Stimulated activated CD4-positive, alpha-beta T cell treated with anti-CD3 and anti-CD28 coated beads, Interleukin-1b, Interleukin-23, amount 100 ng/mL, for 24 hours (primary cell): Measurements from ENCODE around the gene OTUD3.
"Not testable (repeated sequence)": the region's sequence is repeated elsewhere in the genome, so short reads cannot be mapped to it uniquely, and the experiment has no call there.

Source experiments
- DNase-seq, 4 experiments: peaks; one replicate each; pipeline ENCODE4 v3.0.0-alpha.2; 2020; ENCODE audit warnings: low read depth in 4 of 4, low spot score in 1 of 4

The OTUD3 gene, protein sequence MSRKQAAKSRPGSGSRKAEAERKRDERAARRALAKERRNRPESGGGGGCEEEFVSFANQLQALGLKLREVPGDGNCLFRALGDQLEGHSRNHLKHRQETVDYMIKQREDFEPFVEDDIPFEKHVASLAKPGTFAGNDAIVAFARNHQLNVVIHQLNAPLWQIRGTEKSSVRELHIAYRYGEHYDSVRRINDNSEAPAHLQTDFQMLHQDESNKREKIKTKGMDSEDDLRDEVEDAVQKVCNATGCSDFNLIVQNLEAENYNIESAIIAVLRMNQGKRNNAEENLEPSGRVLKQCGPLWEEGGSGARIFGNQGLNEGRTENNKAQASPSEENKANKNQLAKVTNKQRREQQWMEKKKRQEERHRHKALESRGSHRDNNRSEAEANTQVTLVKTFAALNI

DNA sequence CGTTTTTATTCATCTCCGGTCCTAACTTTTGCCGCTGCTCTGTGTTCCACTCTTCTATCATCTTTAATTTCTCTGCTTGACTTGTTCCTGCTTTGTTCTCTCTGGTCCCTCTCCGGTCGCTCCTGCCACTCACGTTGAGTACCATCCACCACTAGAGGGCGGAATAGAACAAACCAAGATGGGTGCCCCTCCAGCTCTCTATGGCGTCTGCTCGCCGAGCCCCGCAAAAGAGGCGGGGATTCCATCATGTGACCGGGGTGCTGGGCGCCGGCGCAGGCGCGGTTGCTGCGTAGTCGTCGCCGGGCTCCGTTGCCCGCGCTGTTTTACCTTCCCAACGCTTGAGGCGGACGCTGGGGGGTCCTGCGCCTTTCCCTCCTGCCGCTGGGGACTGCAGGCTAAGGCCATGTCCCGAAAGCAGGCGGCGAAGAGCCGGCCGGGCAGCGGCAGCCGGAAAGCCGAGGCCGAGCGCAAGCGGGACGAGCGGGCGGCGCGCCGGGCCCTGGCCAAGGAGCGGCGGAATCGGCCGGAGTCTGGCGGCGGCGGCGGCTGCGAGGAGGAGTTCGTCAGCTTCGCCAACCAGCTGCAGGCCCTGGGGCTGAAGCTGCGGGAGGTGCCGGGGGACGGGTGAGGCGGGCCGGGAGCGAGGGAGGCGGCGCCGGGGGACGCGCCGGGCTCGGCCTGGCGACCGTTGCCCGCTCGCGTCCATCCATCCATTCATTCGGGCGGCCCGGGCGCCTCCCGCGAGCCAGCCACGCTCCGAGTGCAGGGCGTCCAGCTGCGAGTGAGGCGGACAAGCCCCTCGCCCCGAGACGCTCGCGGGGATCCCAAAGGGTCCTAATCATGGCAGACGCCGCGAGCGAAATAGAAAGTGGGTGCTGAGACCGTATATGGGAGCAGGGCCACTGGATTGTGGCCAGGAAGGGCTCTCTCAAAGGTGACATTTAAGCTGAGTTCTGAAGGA lies at the start of gene OTUD3:
TSS of gene OTUD3 (plus strand) at position 285 of the 961 bp plus-strand sequence. CDS start at position 404, 119 bp downstream.
- peak; percentile 84 to 93 (median 90) for DNase-seq

- DNase-seq = no peak
These were observed 46.6 kb upstream of the OTUD3 start for GRCh38 chr1:19835578-19835977.

- DNase-seq = no peak
These were observed 44.3 kb upstream of the OTUD3 start for GRCh38 chr1:19837866-19838265.

- no peak for DNase-seq
These were observed 42.0 kb upstream of the OTUD3 start for GRCh38 chr1:19840228-19840627.

- DNase-seq = no peak
These were observed 37.3 kb upstream of the OTUD3 start for GRCh38 chr1:19844731-19845495.

DNA sequence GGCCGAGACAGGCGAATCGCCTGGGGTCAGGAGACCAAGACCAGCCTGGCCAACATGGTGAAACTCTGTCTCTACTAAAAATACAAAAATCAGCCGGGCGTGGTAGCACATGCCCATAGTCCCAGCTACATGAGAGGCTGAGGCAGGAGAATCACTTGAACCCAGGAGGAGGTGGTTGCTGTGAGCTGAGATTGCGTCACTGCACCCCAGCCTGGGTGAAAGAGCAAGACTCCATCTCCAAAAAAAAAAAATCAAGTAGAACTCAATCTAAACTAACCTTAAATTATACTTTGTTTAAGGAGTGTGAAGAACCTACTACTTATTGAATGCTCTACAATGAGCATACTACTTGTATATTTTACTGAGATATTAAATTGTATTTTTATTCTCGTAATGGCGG lies 36.6 kb upstream of the OTUD3 start:
- DNase-seq = no peak

DNA sequence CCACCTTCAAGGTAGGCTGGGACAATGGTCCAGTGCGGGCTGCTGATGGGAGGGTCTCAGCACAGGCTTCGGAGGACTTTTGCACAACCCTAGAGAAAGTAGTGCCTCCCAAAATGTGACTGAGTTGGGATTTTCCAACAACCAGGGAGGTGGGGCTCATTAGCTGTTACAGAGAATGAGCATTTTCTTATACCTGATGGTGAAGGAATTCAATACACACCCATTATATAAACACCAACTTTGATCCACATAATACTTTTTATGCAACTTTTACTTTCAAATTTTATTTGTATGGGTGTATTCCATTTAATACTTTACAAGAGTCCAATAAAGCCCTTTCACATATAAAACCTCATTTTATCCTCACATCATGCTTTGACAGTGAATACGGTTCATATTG lies 35.9 kb upstream of the OTUD3 start:
- DNase-seq = no peak

GRCh38 chr1:19847334-19847733 lies 34.9 kb upstream of the OTUD3 start:
- DNase-seq = not testable (repeated sequence)

DNA sequence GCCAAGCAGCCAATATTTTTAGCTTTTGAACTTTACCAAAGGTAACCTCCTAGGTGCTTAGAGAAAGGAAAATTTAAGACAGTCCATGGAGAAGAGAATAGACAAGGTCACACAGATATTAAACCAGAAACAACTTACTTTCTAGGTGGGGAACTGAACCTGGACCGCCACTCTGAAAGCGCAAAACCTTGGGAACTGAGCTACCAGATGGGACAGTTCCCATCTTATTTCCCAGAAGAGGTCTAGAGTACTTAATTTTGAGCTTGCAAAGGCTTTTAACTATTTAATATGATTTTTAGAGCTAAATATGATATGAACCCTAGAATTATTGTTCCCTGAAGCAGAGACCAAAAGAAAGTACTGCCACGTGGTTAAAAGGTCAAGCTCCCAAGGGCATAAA lies 32.9 kb upstream of the OTUD3 start:
- DNase-seq = not testable (repeated sequence)

- no peak for DNase-seq
These were observed 32.0 kb upstream of the OTUD3 start for GRCh38 chr1:19850214-19850613.

DNA sequence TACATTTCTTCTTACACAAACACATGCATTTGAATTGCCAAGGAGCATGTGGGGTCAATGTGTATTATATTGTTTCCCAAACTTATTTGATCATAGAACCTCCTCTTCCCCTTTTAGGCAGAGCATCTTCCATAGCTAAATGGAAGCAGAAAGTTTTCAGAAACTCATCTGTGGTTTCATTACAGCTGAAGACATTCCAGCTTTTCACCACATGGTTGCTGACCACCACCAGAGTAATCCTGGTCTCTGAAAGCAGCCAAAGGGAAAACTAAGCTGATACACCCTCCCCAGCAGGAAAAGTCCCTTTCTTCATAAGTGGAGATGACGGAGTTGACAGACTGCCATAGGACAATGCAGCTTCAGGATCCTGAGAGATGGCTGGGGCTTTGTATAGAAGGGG lies 30.2 kb upstream of the OTUD3 start:
- DNase-seq = no peak

- no peak for DNase-seq
These were observed 27.3 kb upstream of the OTUD3 start for GRCh38 chr1:19854866-19855265.

GRCh38 chr1:19858893-19859292 lies 23.3 kb upstream of the OTUD3 start:
- no peak for DNase-seq

GRCh38 chr1:19859876-19860275 lies 22.3 kb upstream of the OTUD3 start:
- DNase-seq = no peak

GRCh38 chr1:19860418-19860817 lies 21.8 kb upstream of the OTUD3 start:
- DNase-seq = no peak

- no peak for DNase-seq
These were observed 21.2 kb upstream of the OTUD3 start for GRCh38 chr1:19861034-19861433.

DNA sequence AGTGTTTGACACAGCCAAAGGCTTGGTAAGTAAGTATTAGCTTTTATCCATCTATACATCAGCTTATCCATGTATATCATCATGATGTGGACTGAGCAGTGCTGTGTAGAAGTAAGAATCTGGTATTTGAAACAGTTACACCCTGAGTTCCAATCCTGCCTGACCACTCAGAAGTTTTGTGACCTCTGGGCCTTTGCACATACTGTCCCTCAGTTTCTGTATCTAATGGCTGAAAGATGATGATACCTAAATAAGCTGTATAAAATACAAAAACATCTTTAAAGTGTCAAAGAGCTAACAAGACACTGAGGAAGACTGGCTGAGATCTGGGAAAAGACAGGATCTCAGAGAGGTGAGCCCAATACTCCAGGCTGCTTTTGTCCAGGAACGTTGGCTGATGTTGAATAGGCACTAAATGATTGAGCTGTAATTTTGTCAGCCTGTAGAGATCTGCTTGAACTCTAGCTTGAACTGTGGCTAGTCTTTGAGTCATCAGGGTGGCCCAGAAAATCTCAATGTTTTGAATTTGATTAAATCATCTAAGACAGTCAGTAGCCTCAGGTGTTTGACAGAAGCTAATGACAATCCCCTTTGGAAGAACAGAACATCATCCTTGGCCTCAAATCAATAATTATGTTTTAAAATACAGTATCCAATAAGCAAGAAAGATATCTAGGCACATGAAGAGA lies 20.2 kb upstream of the OTUD3 start:
- no peak for DNase-seq

- DNase-seq = no peak
These were observed 19.3 kb upstream of the OTUD3 start for GRCh38 chr1:19862944-19863343.

DNA sequence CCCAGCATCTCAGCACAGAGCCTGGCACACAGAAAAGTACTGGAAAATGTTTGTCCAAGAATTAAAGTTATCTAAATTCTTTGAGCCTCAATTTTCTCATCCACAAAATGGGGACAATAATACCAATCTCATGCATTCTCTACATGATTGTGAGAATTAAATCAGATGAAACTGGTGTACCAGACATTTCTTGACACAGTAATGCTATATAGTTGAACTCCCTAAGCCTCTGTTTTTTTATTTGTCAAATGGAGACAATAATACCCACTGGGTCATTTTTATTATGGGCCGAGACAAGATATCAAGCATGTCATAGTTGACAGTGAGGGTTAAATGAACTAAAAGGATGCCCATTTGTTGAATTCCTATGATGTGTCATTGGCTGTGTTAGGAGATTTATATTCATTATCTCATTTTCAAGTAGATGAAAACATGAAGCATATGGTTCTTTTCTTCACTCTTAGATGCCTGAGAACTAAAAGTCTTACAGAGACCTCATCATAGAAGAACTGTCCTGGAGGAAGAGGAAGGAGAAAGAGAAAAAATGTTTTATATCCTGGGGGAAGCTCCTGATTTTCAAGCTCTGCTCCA lies 17.5 kb upstream of the OTUD3 start:
- DNase-seq = no peak

DNA sequence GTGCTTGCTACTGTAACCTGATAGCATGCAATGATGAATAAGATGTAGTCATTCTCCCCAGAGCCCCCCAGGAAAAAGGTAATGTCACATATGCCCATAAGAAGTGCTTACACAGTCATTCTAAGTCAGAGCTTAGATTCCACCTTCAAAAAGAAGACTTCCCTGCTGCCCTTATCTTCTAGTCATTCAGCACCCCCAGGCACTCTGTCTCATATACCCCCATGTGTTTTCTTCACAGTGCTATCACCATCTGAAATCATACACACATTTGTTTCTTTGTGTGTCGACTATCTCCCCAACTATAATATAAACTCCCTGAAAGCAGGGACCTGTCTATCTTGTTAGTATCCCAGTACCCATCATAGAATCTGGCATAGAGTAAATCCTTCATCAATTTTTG lies 16.2 kb upstream of the OTUD3 start:
- no peak for DNase-seq
